ENCODE measurements around the gene SELL.
"Not testable (repeated sequence)": the region's sequence is repeated elsewhere in the genome, so short reads cannot be mapped to it uniquely, and the experiment has no call there.

SELL gene

GRCh38 chr1:169701261-169702005, 10.0 kb downstream of the SELL start:
- no peak for DNase-seq

GRCh38 chr1:169699707-169700106, 11.7 kb downstream of the SELL start:
- no peak for DNase-seq

GRCh38 chr1:169698976-169699375, 12.4 kb downstream of the SELL start:
- DNase-seq, result no peak

- no peak for DNase-seq
These were observed 13.7 kb downstream of the SELL start for GRCh38 chr1:169697755-169698154.

- no peak for DNase-seq
These were observed 14.9 kb downstream of the SELL start for GRCh38 chr1:169696273-169697100.

GRCh38 chr1:169694304-169695075, 16.9 kb downstream of the SELL start:
- DNase-seq, result no peak

- DNase-seq, result no peak
These were observed 18.5 kb downstream of the SELL start for GRCh38 chr1:169692756-169693460.

GRCh38 chr1:169690489-169690888, 20.9 kb downstream of the SELL start:
- DNase-seq, result no peak

GRCh38 chr1:169689395-169689794, 22.0 kb downstream of the SELL start:
- no peak for DNase-seq

GRCh38 chr1:169688377-169688776, 23.0 kb downstream of the SELL start:
- not testable (repeated sequence) for DNase-seq

- DNase-seq, result no peak
These were observed 27.8 kb downstream of the SELL start for GRCh38 chr1:169683661-169684060.

GRCh38 chr1:169683168-169683567, 28.3 kb downstream of the SELL start:
- DNase-seq, result not testable (repeated sequence)

- DNase-seq, result no peak
These were observed 29.3 kb downstream of the SELL start for GRCh38 chr1:169682071-169682470.

GRCh38 chr1:169681140-169681539, 30.3 kb downstream of the SELL start:
- no peak for DNase-seq

- no peak for DNase-seq
These were observed 30.9 kb downstream of the SELL start for GRCh38 chr1:169680377-169681019.

- no peak for DNase-seq
These were observed 31.7 kb downstream of the SELL start for GRCh38 chr1:169679692-169680091.

- no peak for DNase-seq
These were observed 35.4 kb downstream of the SELL start for GRCh38 chr1:169676001-169676400.

GRCh38 chr1:169670836-169671235, 40.6 kb downstream of the SELL start:
- no peak for DNase-seq

- not testable (repeated sequence) for DNase-seq
These were observed 41.2 kb downstream of the SELL start for GRCh38 chr1:169670244-169670643.

- DNase-seq, result not testable (repeated sequence)
These were observed 43.5 kb downstream of the SELL start for GRCh38 chr1:169667699-169668596.

- DNase-seq, result not testable (repeated sequence)
These were observed 44.2 kb downstream of the SELL start for GRCh38 chr1:169667227-169667639.
